ENCODE results near the gene GCA. TPM values are rescaled to one million over a fixed set of nuclear protein-coding genes. Genes with fewer than 3 reads are reported as not detected.

The GCA gene
- total and polyA plus RNA-seq, 12 donors, result 3.4 to 33.9 (median 19.5) TPM

DNA sequence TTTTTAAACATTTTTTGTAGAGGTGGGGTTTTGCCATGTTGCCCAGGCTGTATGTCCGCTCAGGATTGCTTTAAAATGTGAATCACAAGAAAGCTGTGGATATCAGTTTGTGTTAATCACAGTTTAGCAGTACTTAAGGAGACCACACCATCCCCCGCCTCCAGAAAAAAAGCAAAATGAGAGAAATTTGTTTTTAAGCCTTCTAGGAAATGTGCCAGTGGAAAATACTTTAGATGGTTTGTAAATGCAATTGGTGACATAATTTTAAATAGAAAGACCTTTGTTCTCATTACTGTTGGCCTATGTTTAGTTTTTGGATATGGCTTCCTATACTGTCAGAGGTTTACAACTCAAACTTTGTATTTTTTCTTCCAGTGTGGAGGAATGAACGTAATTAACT, 27.0 kb downstream of the GCA start:
- no peaks in the 10 kb centered on the region for H3K36me3 ChIP-seq (replicated peaks in 1 of 2)
- no peaks in the 10 kb centered on the region for H3K27me3 ChIP-seq
- no peak for TF ChIP-seq POLR2A (IDR thresholded peaks at IDR 0.05)
- TF ChIP-seq, protein P1, sequence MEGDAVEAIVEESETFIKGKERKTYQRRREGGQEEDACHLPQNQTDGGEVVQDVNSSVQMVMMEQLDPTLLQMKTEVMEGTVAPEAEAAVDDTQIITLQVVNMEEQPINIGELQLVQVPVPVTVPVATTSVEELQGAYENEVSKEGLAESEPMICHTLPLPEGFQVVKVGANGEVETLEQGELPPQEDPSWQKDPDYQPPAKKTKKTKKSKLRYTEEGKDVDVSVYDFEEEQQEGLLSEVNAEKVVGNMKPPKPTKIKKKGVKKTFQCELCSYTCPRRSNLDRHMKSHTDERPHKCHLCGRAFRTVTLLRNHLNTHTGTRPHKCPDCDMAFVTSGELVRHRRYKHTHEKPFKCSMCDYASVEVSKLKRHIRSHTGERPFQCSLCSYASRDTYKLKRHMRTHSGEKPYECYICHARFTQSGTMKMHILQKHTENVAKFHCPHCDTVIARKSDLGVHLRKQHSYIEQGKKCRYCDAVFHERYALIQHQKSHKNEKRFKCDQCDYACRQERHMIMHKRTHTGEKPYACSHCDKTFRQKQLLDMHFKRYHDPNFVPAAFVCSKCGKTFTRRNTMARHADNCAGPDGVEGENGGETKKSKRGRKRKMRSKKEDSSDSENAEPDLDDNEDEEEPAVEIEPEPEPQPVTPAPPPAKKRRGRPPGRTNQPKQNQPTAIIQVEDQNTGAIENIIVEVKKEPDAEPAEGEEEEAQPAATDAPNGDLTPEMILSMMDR (IDR thresholded peaks at IDR 0.05), result no peak
- intact Hi-C loops (cut with DNase I), result no loop called here
- no peaks in the 10 kb centered on the region for H3K9me3 ChIP-seq (replicated peaks in 1 of 3)
- H3K27ac ChIP-seq, result no peak overlapping the region
- no peak for DNase-seq
- no peak overlapping the region for H3K4me3 ChIP-seq
- no peaks in the 10 kb centered on the region for H3K4me1 ChIP-seq (replicated peaks in 1 of 2)
- WGBS, 4 donors, result 85 to 87% (median 86%) methylated on average over 3 of the region's 3 CpGs

DNA sequence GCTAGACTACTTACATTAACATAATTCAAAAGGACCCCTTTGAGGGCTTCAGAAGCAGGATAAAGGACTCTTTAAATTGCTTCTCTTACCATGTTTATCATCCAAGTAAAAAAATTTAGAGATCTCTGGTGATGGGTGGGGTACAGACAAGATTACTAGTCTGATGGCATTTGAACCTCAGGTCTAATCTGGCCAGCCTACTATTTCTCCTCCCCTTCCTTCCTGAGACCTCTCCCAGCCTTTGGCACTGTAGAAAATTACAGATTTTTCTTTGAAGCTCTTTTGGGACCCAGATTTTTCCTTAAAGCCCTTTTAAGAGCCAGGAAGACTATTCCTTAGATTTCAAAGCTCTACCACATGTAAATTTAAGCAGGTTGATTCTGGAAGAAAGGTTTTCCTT, 28.9 kb downstream of the GCA start:
- TF ChIP-seq, protein P1 (IDR thresholded peaks at IDR 0.05), result no peak
- Histone ChIP-seq H3K4me3 (no peak overlapping the region), H3K27me3 (no peaks in the 10 kb centered on the region), H3K27ac (no peak overlapping the region), H3K9me3 (replicated peaks in 1 of 3) (no peaks in the 10 kb centered on the region), H3K36me3 (replicated peaks in 1 of 2) (no peaks in the 10 kb centered on the region), H3K4me1 (replicated peaks in 1 of 2) (no peaks in the 10 kb centered on the region)
- DNase-seq, result no peak
- intact Hi-C loops (cut with DNase I), result no loop called here

DNA sequence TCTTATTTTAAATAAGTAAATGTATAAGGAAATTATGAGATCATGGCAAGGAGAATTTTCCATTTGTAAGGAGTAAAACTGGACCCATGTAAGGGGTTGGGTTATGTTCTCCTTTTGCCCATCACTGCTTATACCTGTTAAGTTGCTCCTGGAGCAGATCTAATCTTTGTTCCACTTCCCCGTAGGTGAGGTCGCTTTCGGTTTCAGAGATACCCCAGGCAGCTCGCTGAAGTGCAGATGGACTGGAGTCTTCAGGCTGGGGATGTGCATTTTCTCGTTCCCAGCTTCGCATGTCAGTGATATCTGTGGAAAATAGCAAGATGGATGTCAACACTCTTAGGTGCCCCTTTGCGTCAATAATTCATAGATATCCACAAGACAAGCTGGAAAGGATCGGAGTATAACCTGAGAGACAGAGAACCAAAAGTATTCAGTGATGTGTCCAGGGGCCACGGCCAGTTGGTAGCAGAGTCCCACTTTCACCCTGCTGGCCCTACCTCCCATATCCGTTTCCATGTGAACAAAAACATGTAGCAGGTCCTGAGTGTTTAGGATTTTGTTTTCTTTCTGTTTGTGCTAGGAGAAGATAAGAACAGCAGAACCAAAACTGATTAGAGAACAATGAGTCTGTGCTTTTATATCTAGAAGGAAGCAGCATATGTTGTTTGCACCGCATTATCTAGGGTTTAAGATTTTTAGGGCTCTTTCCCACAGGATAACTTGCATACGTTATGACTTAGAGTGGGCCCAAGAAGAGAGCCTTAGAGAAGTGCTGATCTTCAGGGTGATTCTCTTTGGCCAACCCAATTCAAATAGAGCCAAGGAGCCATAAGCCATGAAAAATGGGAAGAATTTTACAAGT, 36.0 kb downstream of the GCA start:
- no peaks in the 10 kb centered on the region for H3K36me3 ChIP-seq (replicated peaks in 1 of 2)
- no peak for DNase-seq
- H3K9me3 ChIP-seq (replicated peaks in 1 of 3), result no peaks in the 10 kb centered on the region
- TF ChIP-seq, protein P1 (IDR thresholded peaks at IDR 0.05), result no peak
- TF ChIP-seq POLR2A (IDR thresholded peaks at IDR 0.05), result no peak
- no peak overlapping the region for H3K4me3 ChIP-seq
- WGBS, 4 donors, result 82 to 85% (median 83%) methylated on average over 12 of the region's 12 CpGs
- intact Hi-C loops (cut with DNase I), result no loop called here
- H3K4me1 ChIP-seq (replicated peaks in 1 of 2), result no peaks in the 10 kb centered on the region
- H3K27me3 ChIP-seq, result no peaks in the 10 kb centered on the region
- H3K27ac ChIP-seq, result no peak overlapping the region

DNA sequence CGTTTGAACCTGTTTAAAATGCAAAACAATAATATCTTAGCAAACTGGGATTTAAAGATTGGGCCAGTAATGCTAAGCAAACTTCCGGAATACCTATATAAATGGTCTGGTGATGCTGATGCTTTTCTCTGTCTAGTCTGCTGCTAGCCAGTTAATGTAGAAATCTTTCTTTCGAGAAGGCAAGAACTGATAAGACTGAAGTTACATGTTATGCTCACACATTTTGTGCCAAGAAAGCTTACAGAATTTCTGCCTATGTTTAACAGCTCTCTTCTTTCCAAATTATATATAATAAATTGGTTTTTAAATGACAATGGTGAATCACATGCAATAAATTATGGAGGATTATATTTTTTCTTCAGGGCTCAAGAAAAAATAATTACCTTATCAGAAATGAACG, 37.9 kb downstream of the GCA start:
- 55 to 57% (median 56%) methylated on average over 4 of the region's 4 CpGs for WGBS, 4 donors

More for the DNA sequence above, 37.9 kb downstream of the GCA start:
- no peak overlapping the region for H3K4me3 ChIP-seq
- no peak overlapping the region for H3K27ac ChIP-seq
- TF ChIP-seq, protein P1 (IDR thresholded peaks at IDR 0.05), result no peak
- TF ChIP-seq POLR2A (IDR thresholded peaks at IDR 0.05), result no peak
- H3K36me3 ChIP-seq (replicated peaks in 1 of 2), result no peaks in the 10 kb centered on the region
- no peak for DNase-seq
- H3K4me1 ChIP-seq (replicated peaks in 1 of 2), result no peaks in the 10 kb centered on the region
- intact Hi-C loops (cut with DNase I), result no loop called here
- H3K9me3 ChIP-seq (replicated peaks in 1 of 3), result no peaks in the 10 kb centered on the region
- no peaks in the 10 kb centered on the region for H3K27me3 ChIP-seq
